Stimulated activated naive CD8-positive, alpha-beta T cell treated with anti-CD3 and anti-CD28 coated beads, Interleukin-15, amount 100 ng/mL, for 72 hours (primary cell): Measurements from ENCODE around the gene TRIM75.
"Not testable (repeated sequence)": the region's sequence is repeated elsewhere in the genome, so short reads cannot be mapped to it uniquely, and the experiment has no call there.

Experiments used
- ATAC-seq: fragments of 150-1000 bp; cut with Tn5 transposase; 2 replicates; pipeline ENCODE4 v1.10.0; 2021; ENCODE audit warnings: mild to moderate bottlenecking, moderate library complexity
- DNase-seq, 2 donors: peaks; one replicate each; pipeline ENCODE4 v3.0.0; 2021 to 2022
- H3K27ac Mint-ChIP-seq, 2 donors: one replicate each; pipeline ENCODE4 v1.8.0; 2022; ENCODE audit warnings: mild to moderate bottlenecking in 2 of 2, mixed read lengths in 2 of 2, moderate library complexity in 2 of 2
- H3K27me3 Mint-ChIP-seq: one replicate; pipeline ENCODE4 v1.8.0; 2022; ENCODE audit warnings: mixed read lengths
- H3K4me1 Mint-ChIP-seq: one replicate; pipeline ENCODE4 v1.8.0; 2022; ENCODE audit warnings: mild to moderate bottlenecking, mixed read lengths
- H3K4me3 Mint-ChIP-seq, 2 donors: one replicate each; pipeline ENCODE4 v1.8.0; 2022; ENCODE audit warnings: mild to moderate bottlenecking in 2 of 2, mixed read lengths in 2 of 2, moderate library complexity in 1 of 2
- H3K9me3 Mint-ChIP-seq, 2 donors: one replicate each; pipeline ENCODE4 v1.8.0; 2022; ENCODE audit warnings: mixed read lengths in 2 of 2

Gene TRIM75

DNA sequence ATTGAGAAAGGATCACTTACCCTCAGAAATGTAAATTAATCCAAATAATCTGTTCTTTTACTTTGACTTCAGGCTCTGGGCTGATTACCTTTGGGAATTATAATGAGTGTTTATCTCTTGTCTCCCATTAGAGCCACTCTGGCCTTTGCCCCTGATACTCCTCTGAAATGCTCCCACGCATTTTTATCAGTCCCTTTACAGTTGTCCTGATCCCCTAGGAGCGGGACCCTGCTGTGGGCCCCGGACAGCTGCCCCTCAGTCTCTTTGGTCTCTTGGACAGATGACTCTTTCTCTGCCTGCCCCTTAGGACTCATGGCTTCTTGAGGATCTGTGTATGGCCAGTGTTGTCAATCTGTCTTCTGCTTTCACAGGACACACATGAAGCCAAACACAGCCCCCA lies 1.0 kb upstream of the TRIM75 start:
- Mint-ChIP-seq H3K4me3 (no peak overlapping the region), H3K9me3 (no peaks in the 10 kb centered on the region), H3K27me3 (no peaks in the 10 kb centered on the region), H3K27ac (no peak overlapping the region), H3K4me1 (no peaks in the 10 kb centered on the region)
- ATAC-seq (no peak), DNase-seq (no peak)

DNA sequence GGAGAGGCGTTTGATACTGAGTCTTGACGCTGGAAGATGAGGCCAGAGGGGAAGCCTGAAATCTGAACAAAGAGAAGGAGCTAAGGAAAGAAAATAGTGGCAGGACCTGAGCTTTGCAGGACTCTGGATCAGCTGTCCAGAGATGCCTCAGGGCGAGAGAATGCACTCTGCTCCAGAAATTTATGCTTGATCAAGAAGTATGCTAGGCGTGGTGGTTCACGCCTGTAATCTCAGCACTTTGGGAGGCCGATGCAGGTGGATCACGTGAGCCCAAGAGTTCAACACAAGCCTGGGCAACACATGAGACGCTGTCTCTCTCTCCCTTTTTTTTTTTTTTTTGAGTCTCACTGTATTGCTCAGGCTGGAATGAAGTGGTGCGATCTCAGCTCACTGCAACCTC lies 1.9 kb downstream of the TRIM75 start:
- Mint-ChIP-seq H3K27ac (no peak overlapping the region), H3K4me3 (no peak overlapping the region), H3K9me3 (no peaks in the 10 kb centered on the region), H3K27me3 (no peaks in the 10 kb centered on the region), H3K4me1 (no peaks in the 10 kb centered on the region)
- no peak for DNase-seq
- ATAC-seq, result no peak

- Mint-ChIP-seq H3K9me3 (no peaks in the 10 kb centered on the region), H3K27ac (no peak overlapping the region), H3K4me3 (no peak overlapping the region), H3K4me1 (no peaks in the 10 kb centered on the region), H3K27me3 (no peaks in the 10 kb centered on the region)
- ATAC-seq, result no peak
- no peak for DNase-seq
These were observed 5.0 kb downstream of the TRIM75 start for GRCh38 chr4:165058666-165059065.

DNA sequence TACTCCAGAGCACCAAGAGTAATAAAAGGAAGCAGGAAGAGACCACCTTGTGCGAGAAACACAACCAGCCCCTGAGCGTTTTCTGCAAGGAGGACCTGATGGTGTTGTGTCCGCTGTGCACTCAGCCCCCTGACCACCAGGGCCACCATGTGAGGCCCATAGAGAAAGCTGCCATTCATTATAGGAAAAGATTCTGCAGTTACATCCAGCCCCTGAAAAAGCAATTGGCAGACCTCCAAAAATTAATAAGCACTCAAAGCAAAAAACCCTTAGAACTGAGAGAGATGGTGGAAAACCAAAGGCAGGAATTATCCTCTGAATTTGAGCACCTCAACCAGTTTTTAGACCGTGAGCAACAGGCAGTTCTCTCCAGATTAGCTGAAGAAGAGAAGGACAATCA lies 5.7 kb downstream of the TRIM75 start:
- H3K27ac Mint-ChIP-seq, result peak overlapping the region in 1 of 2 donors; percentile 47
- no peaks in the 10 kb centered on the region for H3K4me1 Mint-ChIP-seq
- H3K4me3 Mint-ChIP-seq, result no peak overlapping the region
- H3K9me3 Mint-ChIP-seq, result no peaks in the 10 kb centered on the region
- no peak for ATAC-seq
- no peak for DNase-seq
- H3K27me3 Mint-ChIP-seq, result no peaks in the 10 kb centered on the region

DNA sequence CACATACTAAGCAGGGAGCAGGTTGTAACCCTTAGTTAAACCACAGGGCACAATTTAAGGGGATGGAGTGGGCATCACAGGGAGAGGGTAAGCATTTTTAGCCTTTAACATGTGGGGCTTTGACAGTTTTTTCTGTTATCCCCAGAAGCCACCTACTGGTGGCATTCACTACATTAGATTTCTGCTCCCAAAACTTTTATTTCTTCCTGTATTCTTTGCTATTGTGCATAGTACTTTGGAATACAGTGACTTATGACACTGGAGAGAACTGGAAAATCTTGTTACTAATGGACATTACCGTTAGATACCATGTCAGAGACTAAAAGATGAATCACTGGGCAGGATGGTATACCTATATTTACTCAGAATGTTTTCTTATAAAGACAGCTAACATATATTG lies 7.3 kb downstream of the TRIM75 start:
- DNase-seq, result no peak
- ATAC-seq, result no peak
- Mint-ChIP-seq H3K27ac (no peak overlapping the region), H3K4me3 (no peak overlapping the region), H3K9me3 (no peaks in the 10 kb centered on the region), H3K27me3 (no peaks in the 10 kb centered on the region), H3K4me1 (no peaks in the 10 kb centered on the region)

GRCh38 chr4:165070560-165070959 lies 16.9 kb downstream of the TRIM75 start:
- no peaks in the 10 kb centered on the region for H3K4me1 Mint-ChIP-seq
- H3K9me3 Mint-ChIP-seq, result no peaks in the 10 kb centered on the region
- no peak overlapping the region for H3K4me3 Mint-ChIP-seq
- H3K27me3 Mint-ChIP-seq, result no peaks in the 10 kb centered on the region
- peak overlapping the region in 1 of 2 donors; percentile 34 for H3K27ac Mint-ChIP-seq
- DNase-seq (no peak), ATAC-seq (no peak)

DNA sequence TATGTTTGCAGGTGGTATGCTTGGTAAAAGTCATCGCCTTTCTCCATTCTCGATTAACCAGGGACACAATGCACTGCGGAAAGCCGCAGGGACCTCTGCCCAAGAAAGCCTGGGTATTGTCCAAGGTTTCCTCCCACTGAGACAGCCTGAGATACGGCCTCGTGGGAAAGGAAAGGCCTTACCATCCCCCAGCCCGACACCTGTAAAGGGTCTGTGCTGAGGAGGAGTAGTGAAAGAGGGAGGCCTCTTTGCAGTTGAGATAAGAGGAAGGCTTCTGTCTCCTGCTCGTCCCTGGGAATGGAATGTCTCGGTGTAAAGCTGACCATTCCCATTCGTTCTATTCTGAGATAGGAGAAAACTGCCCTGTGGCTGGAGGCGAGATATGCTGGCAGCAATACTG lies 19.7 kb downstream of the TRIM75 start:
- ATAC-seq, DNase-seq, H3K27me3 Mint-ChIP-seq, H3K4me1 Mint-ChIP-seq, H3K9me3 Mint-ChIP-seq, H3K27ac Mint-ChIP-seq, H3K4me3 Mint-ChIP-seq: not testable (repeated sequence)

DNA sequence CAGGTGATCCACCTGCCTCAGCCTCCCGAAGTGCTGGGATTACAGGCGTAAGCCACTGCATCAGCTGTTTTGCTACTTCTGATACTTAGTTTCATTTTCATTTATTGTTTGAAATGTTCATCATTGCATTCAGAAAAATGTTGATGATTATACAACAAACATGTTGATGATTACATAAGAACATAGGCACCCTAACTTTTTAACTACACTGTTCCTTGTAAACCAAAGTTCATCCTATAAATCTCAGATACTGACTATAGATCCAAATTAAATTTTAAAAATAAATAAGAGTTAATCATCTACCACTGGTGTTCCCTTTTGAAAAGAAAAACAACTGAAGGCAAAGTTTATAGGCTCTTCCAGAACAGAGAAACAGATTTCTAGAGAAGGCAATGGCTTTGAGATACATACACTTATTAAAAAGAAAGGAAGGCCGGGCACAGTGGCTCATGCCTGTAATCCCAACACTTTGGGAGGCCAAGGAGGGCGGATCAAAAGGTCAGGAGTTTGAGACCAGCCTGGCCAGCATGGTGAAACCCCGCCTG lies 23.4 kb downstream of the TRIM75 start:
- Mint-ChIP-seq H3K4me3 (no peak overlapping the region), H3K27ac (no peak overlapping the region), H3K9me3 (no peaks in the 10 kb centered on the region), H3K4me1 (no peaks in the 10 kb centered on the region), H3K27me3 (no peaks in the 10 kb centered on the region)
- ATAC-seq, result no peak
- DNase-seq, result no peak

DNA sequence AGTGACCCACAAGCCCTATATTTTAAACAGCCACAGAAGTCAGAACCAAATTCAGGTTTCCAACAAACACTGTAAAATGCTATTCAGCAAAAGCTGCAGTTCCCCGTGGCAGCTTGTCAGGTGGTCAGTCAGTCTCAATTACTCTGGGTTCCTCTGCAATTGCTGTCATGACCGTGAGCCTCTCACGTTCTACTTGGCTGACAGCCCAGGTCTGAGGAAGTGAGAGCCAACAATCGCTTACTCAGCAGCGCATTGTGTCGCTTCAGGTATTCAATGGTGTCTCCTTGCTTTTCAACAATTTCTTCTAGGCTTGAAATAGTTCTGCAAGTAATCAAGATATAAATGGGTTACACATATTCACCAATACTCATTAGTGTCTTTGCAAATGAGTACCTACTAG lies 25.8 kb downstream of the TRIM75 start:
- no peak for DNase-seq
- ATAC-seq, result no peak
- Mint-ChIP-seq H3K9me3 (no peaks in the 10 kb centered on the region), H3K27ac (no peak overlapping the region), H3K27me3 (no peaks in the 10 kb centered on the region), H3K4me3 (no peak overlapping the region), H3K4me1 (no peaks in the 10 kb centered on the region)

DNA sequence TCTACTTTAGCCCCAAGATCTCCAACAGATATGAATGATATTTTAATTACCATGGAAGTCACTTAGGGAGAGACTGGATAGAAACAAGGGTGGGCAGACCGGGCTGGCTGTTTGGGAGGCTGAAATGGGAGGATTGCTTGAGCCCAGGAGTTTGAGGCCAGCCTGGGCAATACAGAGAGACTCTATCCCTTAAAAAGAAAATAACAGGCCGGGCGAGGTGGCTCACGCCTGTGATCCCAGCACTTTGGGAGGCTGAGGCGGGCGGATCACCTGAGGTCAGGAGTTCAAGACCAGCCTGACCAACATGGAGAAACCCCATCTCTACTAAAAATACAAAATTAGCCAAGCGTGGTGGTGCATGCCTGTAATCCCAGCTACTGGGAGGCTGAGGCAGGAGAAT lies 31.1 kb downstream of the TRIM75 start:
- H3K4me3 Mint-ChIP-seq, H3K4me1 Mint-ChIP-seq, H3K27me3 Mint-ChIP-seq: not testable (repeated sequence)

DNA sequence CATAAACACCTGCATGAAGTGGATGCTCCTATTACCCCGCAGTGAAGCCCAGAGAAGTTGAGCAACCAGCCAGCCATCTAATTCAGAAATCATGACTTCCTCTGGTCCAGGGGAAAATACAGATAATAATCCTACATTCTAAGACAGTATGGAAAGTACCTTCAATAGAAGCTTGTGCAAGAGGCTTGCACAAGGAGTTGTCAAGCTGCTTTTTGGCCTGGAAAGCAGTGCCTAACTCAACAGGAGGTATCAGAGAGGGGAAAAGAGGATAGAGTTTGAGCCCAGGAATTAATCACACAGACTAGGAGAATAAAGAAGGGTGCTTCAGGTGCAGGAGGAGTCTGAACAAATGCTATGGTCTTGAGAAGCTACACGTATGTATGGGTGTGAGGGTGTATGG lies 32.3 kb downstream of the TRIM75 start:
- H3K27ac Mint-ChIP-seq, result no peak overlapping the region
- ATAC-seq (no peak), DNase-seq (no peak)
- H3K4me1 Mint-ChIP-seq, result no peaks in the 10 kb centered on the region
- no peaks in the 10 kb centered on the region for H3K9me3 Mint-ChIP-seq
- no peak overlapping the region for H3K4me3 Mint-ChIP-seq
- no peaks in the 10 kb centered on the region for H3K27me3 Mint-ChIP-seq

More for the DNA sequence above, 31.1 kb downstream of the TRIM75 start:
- ATAC-seq, H3K9me3 Mint-ChIP-seq, DNase-seq: not testable (repeated sequence)
- peak overlapping the region in 1 of 2 donors; percentile 43 for H3K27ac Mint-ChIP-seq

DNA sequence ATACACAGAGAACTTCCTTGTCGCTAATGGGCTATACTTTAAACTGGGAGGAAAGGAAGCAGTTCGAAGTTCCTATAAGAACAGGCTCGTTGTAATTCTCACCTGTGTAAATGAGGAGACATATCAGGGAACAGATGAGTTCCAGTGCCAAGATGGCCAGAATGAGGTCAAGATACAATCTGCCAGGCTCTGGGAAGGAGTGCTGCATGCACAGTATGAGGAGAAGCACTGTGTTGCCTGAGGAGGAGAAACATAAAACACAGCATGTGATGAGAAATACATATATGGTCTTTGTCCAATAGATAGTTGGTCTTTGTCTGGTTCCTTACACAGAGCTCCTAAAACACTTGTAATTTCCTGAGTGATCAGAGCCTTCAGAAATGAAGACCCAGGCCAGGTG lies 34.7 kb downstream of the TRIM75 start:
- ATAC-seq (no peak), DNase-seq (no peak)
- H3K4me1 Mint-ChIP-seq, result no peaks in the 10 kb centered on the region
- no peak overlapping the region for H3K4me3 Mint-ChIP-seq
- H3K9me3 Mint-ChIP-seq, result no peaks in the 10 kb centered on the region
- no peak overlapping the region for H3K27ac Mint-ChIP-seq
- no peaks in the 10 kb centered on the region for H3K27me3 Mint-ChIP-seq

DNA sequence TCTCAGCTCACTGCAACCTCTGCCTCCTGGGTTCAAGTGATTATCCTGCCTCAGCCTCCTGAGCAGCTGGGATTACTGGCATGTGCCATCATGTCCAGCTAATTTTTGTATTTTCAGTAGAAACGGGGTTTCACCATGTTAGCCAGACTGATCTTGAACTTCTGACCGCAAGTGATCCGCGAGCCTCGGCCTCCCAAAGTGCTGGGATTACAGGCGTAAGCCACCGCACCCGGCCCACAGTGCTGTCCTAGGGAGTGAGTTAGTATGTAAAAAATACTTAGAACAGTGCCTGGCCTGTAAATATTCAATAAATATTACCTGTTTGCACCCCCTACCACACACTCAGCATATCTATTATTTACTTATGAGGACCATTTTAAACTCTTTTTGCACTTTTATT lies 38.5 kb downstream of the TRIM75 start:
- H3K4me1 Mint-ChIP-seq, H3K9me3 Mint-ChIP-seq, H3K4me3 Mint-ChIP-seq, H3K27me3 Mint-ChIP-seq, DNase-seq, ATAC-seq, H3K27ac Mint-ChIP-seq: not testable (repeated sequence)

- Mint-ChIP-seq H3K27me3 (no peaks in the 10 kb centered on the region), H3K27ac (no peak overlapping the region), H3K9me3 (no peaks in the 10 kb centered on the region), H3K4me3 (no peak overlapping the region), H3K4me1 (no peaks in the 10 kb centered on the region)
- DNase-seq (no peak), ATAC-seq (no peak)
These were observed 41.2 kb downstream of the TRIM75 start for GRCh38 chr4:165094873-165095272.

- DNase-seq (no peak), ATAC-seq (no peak)
- no peaks in the 10 kb centered on the region for H3K27me3 Mint-ChIP-seq
- no peaks in the 10 kb centered on the region for H3K4me1 Mint-ChIP-seq
- H3K9me3 Mint-ChIP-seq, result no peaks in the 10 kb centered on the region
- no peak overlapping the region for H3K4me3 Mint-ChIP-seq
- no peak overlapping the region for H3K27ac Mint-ChIP-seq
These were observed 41.6 kb downstream of the TRIM75 start for GRCh38 chr4:165095291-165095690.

DNA sequence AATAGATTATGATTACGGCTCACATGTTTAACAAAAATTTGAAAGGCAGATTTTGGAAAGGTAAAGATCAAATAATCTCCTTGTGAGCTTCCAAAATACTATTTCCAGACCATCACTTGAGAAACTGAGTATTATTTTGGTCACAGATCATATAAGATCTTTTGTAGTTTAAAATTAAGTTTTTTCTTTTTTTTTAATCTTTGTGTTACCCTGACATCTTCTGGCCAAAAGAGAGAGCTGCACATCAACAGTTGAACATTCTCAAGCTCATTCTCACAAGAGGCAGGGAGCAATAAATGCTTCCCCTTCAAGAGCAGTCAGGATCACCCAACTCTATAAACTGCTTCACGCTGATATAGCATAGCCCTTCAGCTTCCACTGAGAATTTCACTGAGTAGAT lies 43.1 kb downstream of the TRIM75 start:
- H3K4me1 Mint-ChIP-seq, result no peaks in the 10 kb centered on the region
- H3K9me3 Mint-ChIP-seq, result no peaks in the 10 kb centered on the region
- no peaks in the 10 kb centered on the region for H3K27me3 Mint-ChIP-seq
- no peak for ATAC-seq
- no peak for DNase-seq
- no peak overlapping the region for H3K27ac Mint-ChIP-seq
- H3K4me3 Mint-ChIP-seq, result no peak overlapping the region

GRCh38 chr4:165101641-165102040 lies 48.0 kb downstream of the TRIM75 start:
- no peak overlapping the region for H3K27ac Mint-ChIP-seq
- H3K9me3 Mint-ChIP-seq, result no peaks in the 10 kb centered on the region
- no peak overlapping the region for H3K4me3 Mint-ChIP-seq
- no peaks in the 10 kb centered on the region for H3K27me3 Mint-ChIP-seq
- DNase-seq (no peak), ATAC-seq (no peak)
- peaks cover 8% of the 10 kb centered on the region for H3K4me1 Mint-ChIP-seq
